PFSK-1 (cell line): ENCODE results near the gene OR11G2.

Experiments
- POLR2AphosphoS5 ChIP-seq: IDR thresholded peaks from 2 replicates; pipeline ENCODE4 v1.6.1; 2012; ENCODE audit warnings: low read depth, mild to moderate bottlenecking, control low read depth, low read length, moderate library complexity
- REST ChIP-seq, 2 experiments: IDR thresholded peaks; 2 replicates each; pipeline versions ENCODE4 v1.6.1 to v1.8.0; 2011 to 2012; ENCODE audit warnings: low read depth in 2 of 2, low read length in 2 of 2, control low read depth in 1 of 2, inconsistent platforms in 1 of 2, mild to moderate bottlenecking in 1 of 2, moderate library complexity in 1 of 2; ENCODE audit not compliant: insufficient read depth in 1 of 2
- SIN3A ChIP-seq: IDR thresholded peaks from 2 replicates; pipeline ENCODE4 v1.6.1; 2012; ENCODE audit warnings: mild to moderate bottlenecking, low read length, moderate library complexity, borderline replicate concordance; ENCODE audit not compliant: insufficient read depth
- TAF1 ChIP-seq: IDR thresholded peaks from 2 replicates; pipeline ENCODE4 v1.6.1; 2012; ENCODE audit warnings: low read length, control low read depth, borderline replicate concordance; ENCODE audit not compliant: insufficient read depth

DNA sequence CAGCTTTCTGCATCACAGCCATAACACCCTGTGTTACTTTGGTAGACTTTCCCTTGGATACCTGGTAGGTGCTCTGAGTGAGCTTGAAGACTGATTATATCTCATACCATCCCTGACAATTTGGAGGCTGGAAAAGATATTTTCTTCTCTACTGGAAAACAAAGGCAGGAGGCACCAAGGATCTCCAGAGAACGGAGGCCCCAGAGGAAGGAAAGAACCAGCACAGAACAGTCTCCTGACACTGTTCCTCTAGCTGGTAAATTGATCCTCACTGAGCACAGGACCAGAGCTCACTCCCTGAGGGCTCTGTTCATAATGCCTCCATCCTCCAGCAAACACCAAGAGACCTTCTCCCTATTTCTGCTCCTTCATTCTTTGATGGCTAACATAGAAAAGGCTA lies at the start of gene OR11G2:
- TF ChIP-seq POLR2AphosphoS5 (no peak), REST (IDR thresholded peaks at IDR 0.05; ENCODE audit: insufficient read depth in 1 of 2, low read depth in 2 of 2, low read length in 2 of 2) (no peak), SIN3A (no peak), TAF1 (no peak)
